CMK (cell line): ENCODE results near the gene CXADR.

ENCODE experiments used
- DNase-seq: peaks from one replicate; pipeline ENCODE4 v3.0.0-alpha.2; 2010; ENCODE audit warnings: low read depth

The CXADR gene

GRCh38 chr21:17607684-17608083 lies 94.8 kb downstream of the CXADR start:
- no peak for DNase-seq

GRCh38 chr21:17609681-17610080 lies 96.8 kb downstream of the CXADR start:
- DNase-seq = no peak

- no peak for DNase-seq
These were observed 98.1 kb downstream of the CXADR start for GRCh38 chr21:17610911-17611310.

- DNase-seq = peak; percentile 36
These were observed 98.7 kb downstream of the CXADR start for GRCh38 chr21:17611414-17612022.

GRCh38 chr21:17612023-17612564 lies 99.3 kb downstream of the CXADR start:
- DNase-seq = no peak

- peak; percentile 67 for DNase-seq
These were observed 99.9 kb downstream of the CXADR start, which contains the start of gene BTG3 for GRCh38 chr21:17612565-17613241. Gene BTG3, minus strand, starts transcription at chr21:17612901. Its CDS starts 3,757 bp downstream, at chr21:17609144.

GRCh38 chr21:17613242-17613676 lies 100.4 kb downstream of the CXADR start:
- DNase-seq = no peak

GRCh38 chr21:17616831-17617230 lies 104.0 kb downstream of the CXADR start:
- no peak for DNase-seq

- DNase-seq = no peak
These were observed 109.2 kb downstream of the CXADR start for GRCh38 chr21:17622018-17622417.

- no peak for DNase-seq
These were observed 118.4 kb downstream of the CXADR start for GRCh38 chr21:17631195-17631594.

- no peak for DNase-seq
These were observed 123.9 kb downstream of the CXADR start for GRCh38 chr21:17636711-17637110.

GRCh38 chr21:17640821-17641220 lies 128.0 kb downstream of the CXADR start:
- DNase-seq = no peak
